GM18519 (cell line): Measurements from ENCODE around the gene TBCC.

Experiments
- ATAC-seq: cut with Tn5 transposase; IDR thresholded peaks from one replicate; pipeline ENCODE4 v1.9.1; 2021; ENCODE audit warnings: mild to moderate bottlenecking, moderate library complexity; ENCODE audit not compliant: unreplicated experiment, low FRiP score

The TBCC gene

GRCh38 chr6:42702200-42702599 is 43.7 kb downstream of the TBCC start:
- ATAC-seq, result no peak

- ATAC-seq, result no peak
Observed at GRCh38 chr6:42698217-42698616, 47.7 kb downstream of the TBCC start.

GRCh38 chr6:42697268-42697655 is 48.6 kb downstream of the TBCC start:
- ATAC-seq, result no peak

- ATAC-seq, result no peak
Observed at GRCh38 chr6:42696526-42697267, 49.2 kb downstream of the TBCC start.

GRCh38 chr6:42694586-42694985 is 51.3 kb downstream of the TBCC start:
- ATAC-seq, result no peak
